ENCODE data around the gene CLCN3.
A peak's percentile ranks its signal among the peaks of the same experiment; 100 is the strongest.

The CLCN3 gene

GRCh38 chr4:169745291-169745690 lies 124.9 kb downstream of the CLCN3 start:
- TF ChIP-seq FOXP2 (optimal IDR thresholded peaks at IDR 0.05; ENCODE audit: borderline replicate concordance, extremely low read depth, extremely low read length, insufficient read depth): no peak
- TF ChIP-seq TAF1 (IDR thresholded peaks at IDR 0.05; ENCODE audit: borderline replicate concordance, insufficient read depth, low read length): no peak
- TF ChIP-seq SIN3A (IDR thresholded peaks at IDR 0.05; ENCODE audit: borderline replicate concordance, insufficient read depth, low read length): no peak
- no peak for TF ChIP-seq REST (IDR thresholded peaks at IDR 0.05; ENCODE audit: insufficient read depth in 1 of 2, low read depth in 2 of 2, low read length in 2 of 2)
- TF ChIP-seq POLR2AphosphoS5 (IDR thresholded peaks at IDR 0.05; ENCODE audit: low read depth, low read length): no peak

- TF ChIP-seq POLR2AphosphoS5 (IDR thresholded peaks at IDR 0.05; ENCODE audit: low read depth, low read length): no peak
- no peak for TF ChIP-seq FOXP2 (optimal IDR thresholded peaks at IDR 0.05; ENCODE audit: borderline replicate concordance, extremely low read depth, extremely low read length, insufficient read depth)
- TF ChIP-seq SIN3A (IDR thresholded peaks at IDR 0.05; ENCODE audit: borderline replicate concordance, insufficient read depth, low read length): no peak
- no peak for TF ChIP-seq REST (IDR thresholded peaks at IDR 0.05; ENCODE audit: insufficient read depth in 1 of 2, low read depth in 2 of 2, low read length in 2 of 2)
- no peak for TF ChIP-seq TAF1 (IDR thresholded peaks at IDR 0.05; ENCODE audit: borderline replicate concordance, insufficient read depth, low read length)
Measured at GRCh38 chr4:169756971-169757574, 136.7 kb downstream of the CLCN3 start.

- TF ChIP-seq FOXP2 (optimal IDR thresholded peaks at IDR 0.05; ENCODE audit: borderline replicate concordance, extremely low read depth, extremely low read length, insufficient read depth) (no peak), SIN3A (IDR thresholded peaks at IDR 0.05; ENCODE audit: borderline replicate concordance, insufficient read depth, low read length) (peak; percentile 49; the same call in 1 of the 2 replicates), TAF1 (IDR thresholded peaks at IDR 0.05; ENCODE audit: borderline replicate concordance, insufficient read depth, low read length) (peak; percentile 68; the same call in 1 of the 2 replicates), POLR2AphosphoS5 (IDR thresholded peaks at IDR 0.05; ENCODE audit: low read depth, low read length) (peak; percentile 76), REST (IDR thresholded peaks at IDR 0.05; ENCODE audit: insufficient read depth in 1 of 2, low read depth in 2 of 2, low read length in 2 of 2) (no peak; a peak in 2 of 4 replicates)
Measured at GRCh38 chr4:169757575-169758184, 137.3 kb downstream of the CLCN3 start, which contains the start of gene HPF1. HPF1 (minus strand) TSS chr4:169757944; CDS start chr4:169757877, 67 bp downstream.

GRCh38 chr4:169758401-169758962 lies 138.1 kb downstream of the CLCN3 start:
- TF ChIP-seq POLR2AphosphoS5 (IDR thresholded peaks at IDR 0.05; ENCODE audit: low read depth, low read length) (no peak), TAF1 (IDR thresholded peaks at IDR 0.05; ENCODE audit: borderline replicate concordance, insufficient read depth, low read length) (no peak), REST (IDR thresholded peaks at IDR 0.05; ENCODE audit: insufficient read depth in 1 of 2, low read depth in 2 of 2, low read length in 2 of 2) (no peak), SIN3A (IDR thresholded peaks at IDR 0.05; ENCODE audit: borderline replicate concordance, insufficient read depth, low read length) (no peak), FOXP2 (optimal IDR thresholded peaks at IDR 0.05; ENCODE audit: borderline replicate concordance, extremely low read depth, extremely low read length, insufficient read depth) (no peak)
